ENCODE measurements around the gene RALGPS1.

GRCh38 chr9:127188396-127188795 lies 273.8 kb downstream of the RALGPS1 start:
- TF ChIP-seq POLR2A (IDR thresholded peaks at IDR 0.05): no peak
- TF ChIP-seq CTCF (IDR thresholded peaks at IDR 0.05): no peak
